Measurements from ENCODE around the gene PNPT1. TPM values are rescaled to one million over a fixed set of nuclear protein-coding genes. Genes with fewer than 3 reads are reported as not detected.

PNPT1 gene
- total and polyA plus RNA-seq, 2 of the 13 experiments (the other 11 are each of a cell fraction or from before 2014, with no cell fraction given): 23.4 to 61.0 TPM

DNA sequence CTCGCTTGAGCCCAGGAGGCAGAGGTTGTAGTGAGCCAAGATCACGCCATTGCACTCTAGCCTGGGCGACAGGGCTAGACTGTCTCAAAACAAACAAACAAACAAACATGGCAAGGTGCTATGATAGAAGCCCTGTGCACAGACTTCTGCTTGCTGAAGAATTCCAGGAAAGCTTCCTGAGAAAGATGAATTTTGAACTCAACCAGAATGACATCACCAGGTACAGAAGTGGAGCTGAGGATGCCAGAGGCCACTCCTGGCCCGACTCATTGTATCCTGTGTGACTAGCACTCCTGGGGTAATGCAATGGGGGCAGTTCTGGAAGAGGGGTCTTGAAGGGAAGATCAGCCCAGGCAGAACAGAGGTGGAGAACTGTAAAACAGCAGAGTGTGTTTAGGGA, 22.0 kb upstream of the PNPT1 start (continued):
- TF ChIP-seq, protein P1, sequence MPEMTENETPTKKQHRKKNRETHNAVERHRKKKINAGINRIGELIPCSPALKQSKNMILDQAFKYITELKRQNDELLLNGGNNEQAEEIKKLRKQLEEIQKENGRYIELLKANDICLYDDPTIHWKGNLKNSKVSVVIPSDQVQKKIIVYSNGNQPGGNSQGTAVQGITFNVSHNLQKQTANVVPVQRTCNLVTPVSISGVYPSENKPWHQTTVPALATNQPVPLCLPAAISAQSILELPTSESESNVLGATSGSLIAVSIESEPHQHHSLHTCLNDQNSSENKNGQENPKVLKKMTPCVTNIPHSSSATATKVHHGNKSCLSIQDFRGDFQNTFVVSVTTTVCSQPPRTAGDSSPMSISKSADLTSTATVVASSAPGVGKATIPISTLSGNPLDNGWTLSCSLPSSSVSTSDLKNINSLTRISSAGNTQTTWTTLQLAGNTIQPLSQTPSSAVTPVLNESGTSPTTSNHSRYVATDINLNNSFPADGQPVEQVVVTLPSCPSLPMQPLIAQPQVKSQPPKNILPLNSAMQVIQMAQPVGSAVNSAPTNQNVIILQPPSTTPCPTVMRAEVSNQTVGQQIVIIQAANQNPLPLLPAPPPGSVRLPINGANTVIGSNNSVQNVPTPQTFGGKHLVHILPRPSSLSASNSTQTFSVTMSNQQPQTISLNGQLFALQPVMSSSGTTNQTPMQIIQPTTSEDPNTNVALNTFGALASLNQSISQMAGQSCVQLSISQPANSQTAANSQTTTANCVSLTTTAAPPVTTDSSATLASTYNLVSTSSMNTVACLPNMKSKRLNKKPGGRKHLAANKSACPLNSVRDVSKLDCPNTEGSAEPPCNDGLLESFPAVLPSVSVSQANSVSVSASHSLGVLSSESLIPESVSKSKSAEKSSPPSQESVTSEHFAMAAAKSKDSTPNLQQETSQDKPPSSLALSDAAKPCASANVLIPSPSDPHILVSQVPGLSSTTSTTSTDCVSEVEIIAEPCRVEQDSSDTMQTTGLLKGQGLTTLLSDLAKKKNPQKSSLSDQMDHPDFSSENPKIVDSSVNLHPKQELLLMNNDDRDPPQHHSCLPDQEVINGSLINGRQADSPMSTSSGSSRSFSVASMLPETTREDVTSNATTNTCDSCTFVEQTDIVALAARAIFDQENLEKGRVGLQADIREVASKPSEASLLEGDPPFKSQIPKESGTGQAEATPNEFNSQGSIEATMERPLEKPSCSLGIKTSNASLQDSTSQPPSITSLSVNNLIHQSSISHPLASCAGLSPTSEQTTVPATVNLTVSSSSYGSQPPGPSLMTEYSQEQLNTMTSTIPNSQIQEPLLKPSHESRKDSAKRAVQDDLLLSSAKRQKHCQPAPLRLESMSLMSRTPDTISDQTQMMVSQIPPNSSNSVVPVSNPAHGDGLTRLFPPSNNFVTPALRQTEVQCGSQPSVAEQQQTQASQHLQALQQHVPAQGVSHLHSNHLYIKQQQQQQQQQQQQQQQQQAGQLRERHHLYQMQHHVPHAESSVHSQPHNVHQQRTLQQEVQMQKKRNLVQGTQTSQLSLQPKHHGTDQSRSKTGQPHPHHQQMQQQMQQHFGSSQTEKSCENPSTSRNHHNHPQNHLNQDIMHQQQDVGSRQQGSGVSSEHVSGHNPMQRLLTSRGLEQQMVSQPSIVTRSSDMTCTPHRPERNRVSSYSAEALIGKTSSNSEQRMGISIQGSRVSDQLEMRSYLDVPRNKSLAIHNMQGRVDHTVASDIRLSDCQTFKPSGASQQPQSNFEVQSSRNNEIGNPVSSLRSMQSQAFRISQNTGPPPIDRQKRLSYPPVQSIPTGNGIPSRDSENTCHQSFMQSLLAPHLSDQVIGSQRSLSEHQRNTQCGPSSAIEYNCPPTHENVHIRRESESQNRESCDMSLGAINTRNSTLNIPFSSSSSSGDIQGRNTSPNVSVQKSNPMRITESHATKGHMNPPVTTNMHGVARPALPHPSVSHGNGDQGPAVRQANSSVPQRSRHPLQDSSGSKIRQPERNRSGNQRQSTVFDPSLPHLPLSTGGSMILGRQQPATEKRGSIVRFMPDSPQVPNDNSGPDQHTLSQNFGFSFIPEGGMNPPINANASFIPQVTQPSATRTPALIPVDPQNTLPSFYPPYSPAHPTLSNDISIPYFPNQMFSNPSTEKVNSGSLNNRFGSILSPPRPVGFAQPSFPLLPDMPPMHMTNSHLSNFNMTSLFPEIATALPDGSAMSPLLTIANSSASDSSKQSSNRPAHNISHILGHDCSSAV (CRISPR knock-in tag; IDR thresholded peaks at IDR 0.05; ENCODE audit: borderline replicate concordance): no peak
- TF ChIP-seq, protein P2, sequence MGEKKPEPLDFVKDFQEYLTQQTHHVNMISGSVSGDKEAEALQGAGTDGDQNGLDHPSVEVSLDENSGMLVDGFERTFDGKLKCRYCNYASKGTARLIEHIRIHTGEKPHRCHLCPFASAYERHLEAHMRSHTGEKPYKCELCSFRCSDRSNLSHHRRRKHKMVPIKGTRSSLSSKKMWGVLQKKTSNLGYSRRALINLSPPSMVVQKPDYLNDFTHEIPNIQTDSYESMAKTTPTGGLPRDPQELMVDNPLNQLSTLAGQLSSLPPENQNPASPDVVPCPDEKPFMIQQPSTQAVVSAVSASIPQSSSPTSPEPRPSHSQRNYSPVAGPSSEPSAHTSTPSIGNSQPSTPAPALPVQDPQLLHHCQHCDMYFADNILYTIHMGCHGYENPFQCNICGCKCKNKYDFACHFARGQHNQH (CRISPR knock-in tag; IDR thresholded peaks at IDR 0.05): no peak
- TF ChIP-seq WIZ (CRISPR knock-in tag; IDR thresholded peaks at IDR 0.05) (no peak), ZNF142 (CRISPR knock-in tag; IDR thresholded peaks at IDR 0.05) (no peak)
